Measurements from ENCODE around the gene PAK3.

The PAK3 gene

GRCh38 chrX:111257733-111258132 is 161.7 kb downstream of the PAK3 start:
- no peak overlapping the region for H3K4me3 ChIP-seq
- H3K9me3 ChIP-seq (ENCODE audit: low read depth, low read length), result no peaks in the 10 kb centered on the region
- no peaks in the 10 kb centered on the region for H3K36me3 ChIP-seq (ENCODE audit: insufficient read depth, low read length)
- no peak overlapping the region for H3K9ac ChIP-seq (ENCODE audit: insufficient read length)
- H3K27ac ChIP-seq, result no peak overlapping the region
- TF ChIP-seq POLR2AphosphoS5 (IDR thresholded peaks at IDR 0.05; ENCODE audit: borderline replicate concordance, low read depth, low read length) (no peak), EZH2 (IDR thresholded peaks at IDR 0.05) (no peak), FOXP2 (optimal IDR thresholded peaks at IDR 0.05; ENCODE audit: control extremely low read depth, extremely low read length, insufficient read depth) (no peak)
- no peak for DNase-seq (ENCODE audit: low read depth, low spot score)

GRCh38 chrX:111259559-111259958 is 163.6 kb downstream of the PAK3 start:
- Histone ChIP-seq H3K27ac (no peak overlapping the region), H3K4me3 (no peak overlapping the region), H3K9ac (ENCODE audit: insufficient read length) (no peak overlapping the region), H3K9me3 (ENCODE audit: low read depth, low read length) (no peaks in the 10 kb centered on the region), H3K36me3 (ENCODE audit: insufficient read depth, low read length) (no peaks in the 10 kb centered on the region)
- DNase-seq (ENCODE audit: low read depth, low spot score), result no peak
- no peak for TF ChIP-seq EZH2 (IDR thresholded peaks at IDR 0.05)
- no peak for TF ChIP-seq POLR2AphosphoS5 (IDR thresholded peaks at IDR 0.05; ENCODE audit: borderline replicate concordance, low read depth, low read length)
- no peak for TF ChIP-seq FOXP2 (optimal IDR thresholded peaks at IDR 0.05; ENCODE audit: control extremely low read depth, extremely low read length, insufficient read depth)

- Histone ChIP-seq H3K9me3 (ENCODE audit: low read depth, low read length) (no peaks in the 10 kb centered on the region), H3K27ac (no peak overlapping the region), H3K9ac (ENCODE audit: insufficient read length) (no peak overlapping the region), H3K4me3 (no peak overlapping the region), H3K36me3 (ENCODE audit: insufficient read depth, low read length) (no peaks in the 10 kb centered on the region)
- DNase-seq (ENCODE audit: low read depth, low spot score), result no peak
- no peak for TF ChIP-seq EZH2 (IDR thresholded peaks at IDR 0.05)
- TF ChIP-seq POLR2AphosphoS5 (IDR thresholded peaks at IDR 0.05; ENCODE audit: borderline replicate concordance, low read depth, low read length), result no peak
- no peak for TF ChIP-seq FOXP2 (optimal IDR thresholded peaks at IDR 0.05; ENCODE audit: control extremely low read depth, extremely low read length, insufficient read depth)
These were observed 164.5 kb downstream of the PAK3 start for GRCh38 chrX:111260451-111260850.

- DNase-seq (ENCODE audit: low read depth, low spot score), result no peak
- no peak overlapping the region for H3K4me3 ChIP-seq
These were observed 166.1 kb downstream of the PAK3 start for GRCh38 chrX:111262086-111262485.

GRCh38 chrX:111264385-111264784 is 168.4 kb downstream of the PAK3 start:
- no peaks in the 10 kb centered on the region for H3K36me3 ChIP-seq (ENCODE audit: insufficient read depth, low read length)
- H3K27ac ChIP-seq, result no peak overlapping the region
- no peak overlapping the region for H3K9ac ChIP-seq (ENCODE audit: insufficient read length)
- no peaks in the 10 kb centered on the region for H3K9me3 ChIP-seq (ENCODE audit: low read depth, low read length)
- no peak for DNase-seq (ENCODE audit: low read depth, low spot score)
- no peak overlapping the region for H3K4me3 ChIP-seq
- TF ChIP-seq FOXP2 (optimal IDR thresholded peaks at IDR 0.05; ENCODE audit: control extremely low read depth, extremely low read length, insufficient read depth) (no peak), POLR2AphosphoS5 (IDR thresholded peaks at IDR 0.05; ENCODE audit: borderline replicate concordance, low read depth, low read length) (no peak), EZH2 (IDR thresholded peaks at IDR 0.05) (no peak)

More at GRCh38 chrX:111262086-111262485, 166.1 kb downstream of the PAK3 start:
- no peak overlapping the region for H3K9ac ChIP-seq (ENCODE audit: insufficient read length)
- no peak overlapping the region for H3K27ac ChIP-seq
- H3K36me3 ChIP-seq (ENCODE audit: insufficient read depth, low read length), result no peaks in the 10 kb centered on the region
- H3K9me3 ChIP-seq (ENCODE audit: low read depth, low read length), result no peaks in the 10 kb centered on the region
- TF ChIP-seq POLR2AphosphoS5 (IDR thresholded peaks at IDR 0.05; ENCODE audit: borderline replicate concordance, low read depth, low read length) (no peak), FOXP2 (optimal IDR thresholded peaks at IDR 0.05; ENCODE audit: control extremely low read depth, extremely low read length, insufficient read depth) (no peak), EZH2 (IDR thresholded peaks at IDR 0.05) (no peak)

GRCh38 chrX:111265486-111265885 is 169.5 kb downstream of the PAK3 start:
- DNase-seq (ENCODE audit: low read depth, low spot score), result no peak
- TF ChIP-seq FOXP2 (optimal IDR thresholded peaks at IDR 0.05; ENCODE audit: control extremely low read depth, extremely low read length, insufficient read depth) (no peak), EZH2 (IDR thresholded peaks at IDR 0.05) (no peak), POLR2AphosphoS5 (IDR thresholded peaks at IDR 0.05; ENCODE audit: borderline replicate concordance, low read depth, low read length) (no peak)
- H3K4me3 ChIP-seq, result no peak overlapping the region
- no peak overlapping the region for H3K27ac ChIP-seq
- no peaks in the 10 kb centered on the region for H3K36me3 ChIP-seq (ENCODE audit: insufficient read depth, low read length)
- H3K9me3 ChIP-seq (ENCODE audit: low read depth, low read length), result no peaks in the 10 kb centered on the region
- no peak overlapping the region for H3K9ac ChIP-seq (ENCODE audit: insufficient read length)

- H3K4me3 ChIP-seq, result no peak overlapping the region
- H3K36me3 ChIP-seq (ENCODE audit: insufficient read depth, low read length), result no peaks in the 10 kb centered on the region
- no peak overlapping the region for H3K27ac ChIP-seq
- H3K9me3 ChIP-seq (ENCODE audit: low read depth, low read length), result no peaks in the 10 kb centered on the region
- H3K9ac ChIP-seq (ENCODE audit: insufficient read length), result no peak overlapping the region
- DNase-seq (ENCODE audit: low read depth, low spot score), result no peak
- TF ChIP-seq EZH2 (IDR thresholded peaks at IDR 0.05) (no peak), POLR2AphosphoS5 (IDR thresholded peaks at IDR 0.05; ENCODE audit: borderline replicate concordance, low read depth, low read length) (no peak), FOXP2 (optimal IDR thresholded peaks at IDR 0.05; ENCODE audit: control extremely low read depth, extremely low read length, insufficient read depth) (no peak)
These were observed 172.5 kb downstream of the PAK3 start for GRCh38 chrX:111268506-111268905.

- Histone ChIP-seq H3K27ac (no peak within 1 kb of the TSS), H3K9me3 (ENCODE audit: low read depth, low read length) (no peaks in the 10 kb centered on the region), H3K36me3 (ENCODE audit: insufficient read depth, low read length) (no peaks in the 10 kb centered on the region), H3K9ac (ENCODE audit: insufficient read length) (no peak within 1 kb of the TSS), H3K4me3 (no peak within 1 kb of the TSS)
- DNase-seq (ENCODE audit: low read depth, low spot score), result no peak
- TF ChIP-seq POLR2AphosphoS5 (IDR thresholded peaks at IDR 0.05; ENCODE audit: borderline replicate concordance, low read depth, low read length) (no peak), FOXP2 (optimal IDR thresholded peaks at IDR 0.05; ENCODE audit: control extremely low read depth, extremely low read length, insufficient read depth) (no peak), EZH2 (IDR thresholded peaks at IDR 0.05) (no peak)
These were observed 174.3 kb downstream of the PAK3 start, which contains the start of gene CAPN6 for GRCh38 chrX:111270339-111270738. CAPN6 (minus strand) TSS chrX:111270483; CDS start chrX:111263936, 6,547 bp downstream.

All from SK-N-MC (cell line).